Peyer's patch (tissue), 4 donors: ENCODE data around the gene TYMP. TPM values are rescaled to one million over a fixed set of nuclear protein-coding genes. Genes with fewer than 3 reads are reported as not detected.

ENCODE experiments used
- DNase-seq, 3 donors: peaks; one replicate each; pipeline ENCODE4 v3.0.0-alpha.2; 2017 to 2019
- H3K27ac ChIP-seq, 4 donors: fragments of 200-600 bp; sonication (generic); one replicate each; pipeline ENCODE4 v1.5.1; 2016 to 2019
- H3K27me3 ChIP-seq, 2 donors: fragments of 200-600 bp; sonication (generic); one replicate each; pipeline ENCODE4 v1.5.1; 2019
- H3K36me3 ChIP-seq, 3 donors: fragments of 200-600 bp; sonication (generic); one replicate each; pipeline ENCODE4 v1.5.1; 2016 to 2019
- H3K4me1 ChIP-seq, 4 donors: fragments of 200-600 bp; sonication (generic); one replicate each; pipeline ENCODE4 v1.5.1; 2016 to 2019
- H3K4me3 ChIP-seq, 4 donors: fragments of 200-600 bp; sonication (generic); 1 replicate in 3 of 4; 2 replicates in 1 of 4; pipeline ENCODE4 v1.5.1; 2016 to 2019; ENCODE audit warnings: mild to moderate bottlenecking in 1 of 4
- H3K9me3 ChIP-seq, 4 donors: fragments of 200-600 bp; sonication (generic); one replicate each; pipeline ENCODE4 v1.5.1; 2016 to 2019; ENCODE audit warnings: mild to moderate bottlenecking in 1 of 4
- POLR2A ChIP-seq, 2 donors: fragments of 450-650 bp; IDR thresholded peaks; one replicate each; pipeline ENCODE4 v1.5.1; 2017; ENCODE audit warnings: antibody characterized with exemption in 2 of 2, mild to moderate bottlenecking in 2 of 2, moderate library complexity in 2 of 2
- total RNA-seq, 4 donors: library from RNA; depleted of rRNA; stranded (reverse); fragments of >200 nt; gene quantifications; one replicate each; pipeline ENCODE4 v1.1.0, GENCODE V29; 2016
- TF ChIP-seq, protein P1 (sequence below), 6 experiments: fragments of 450-650 bp in 4 of 6; fragments of 200-600 bp in 2 of 6; sonication (generic) in 1 of 6; IDR thresholded peaks; one replicate each; pipeline ENCODE4 v1.5.1; 2017 to 2019; ENCODE audit warnings: antibody characterized with exemption in 6 of 6, mild to moderate bottlenecking in 3 of 6, moderate library complexity in 1 of 6

The TYMP gene
- total RNA-seq, 4 donors from 2014 or later: 53.5 to 93.9 (median 88.3) TPM

DNA sequence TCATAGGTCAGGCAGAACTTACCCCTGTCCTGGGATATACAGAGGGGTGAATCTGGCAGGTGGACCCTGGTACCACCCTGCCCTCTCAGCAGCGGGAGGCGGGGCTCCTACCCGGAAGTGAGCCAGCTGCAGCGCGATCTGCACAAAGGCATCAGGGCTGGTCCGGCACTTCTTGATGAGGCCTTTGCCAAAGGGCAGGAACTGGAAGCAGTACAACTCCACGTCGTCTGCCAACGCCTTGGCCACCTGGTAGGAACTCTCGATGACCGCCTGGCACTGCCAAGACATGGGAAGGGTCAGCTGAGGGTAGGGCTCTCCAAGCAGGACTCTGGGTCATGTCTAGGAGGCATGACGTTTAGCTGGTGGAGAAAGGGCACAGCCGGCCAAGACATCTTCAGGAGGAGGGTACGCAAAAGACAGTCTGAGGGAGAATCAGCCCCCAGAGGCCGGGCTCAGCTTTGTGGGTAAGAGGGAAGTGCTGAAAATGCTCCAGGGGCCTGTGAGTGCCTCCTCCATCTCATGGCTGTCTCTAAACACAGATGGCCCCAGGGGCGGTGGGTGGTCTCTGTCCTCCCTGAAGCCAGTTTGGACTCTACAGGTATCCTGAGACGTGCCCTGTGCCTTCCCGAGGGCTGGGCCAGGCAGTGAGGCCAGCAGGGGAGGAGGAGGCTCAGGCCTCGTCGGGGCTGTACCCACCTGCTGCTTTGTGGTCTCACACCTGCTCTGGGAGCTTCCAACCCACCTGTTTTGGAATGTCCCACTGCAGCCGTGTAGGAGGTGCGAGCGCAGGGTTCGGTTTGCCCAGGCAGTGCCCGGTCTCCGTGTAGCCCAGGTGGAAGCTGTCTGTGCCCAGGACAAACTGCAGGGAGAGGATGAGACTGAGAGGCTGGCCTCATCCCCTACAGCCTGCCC, 41.7 kb upstream of the TYMP start:
- no peak overlapping the region for H3K4me3 ChIP-seq
- peaks cover 0 to 31% (median 0%) of the 10 kb centered on the region in 3 donors for H3K36me3 ChIP-seq
- H3K27me3 ChIP-seq: no peaks in the 10 kb centered on the region
- H3K9me3 ChIP-seq: no peaks in the 10 kb centered on the region
- TF ChIP-seq, protein P1, sequence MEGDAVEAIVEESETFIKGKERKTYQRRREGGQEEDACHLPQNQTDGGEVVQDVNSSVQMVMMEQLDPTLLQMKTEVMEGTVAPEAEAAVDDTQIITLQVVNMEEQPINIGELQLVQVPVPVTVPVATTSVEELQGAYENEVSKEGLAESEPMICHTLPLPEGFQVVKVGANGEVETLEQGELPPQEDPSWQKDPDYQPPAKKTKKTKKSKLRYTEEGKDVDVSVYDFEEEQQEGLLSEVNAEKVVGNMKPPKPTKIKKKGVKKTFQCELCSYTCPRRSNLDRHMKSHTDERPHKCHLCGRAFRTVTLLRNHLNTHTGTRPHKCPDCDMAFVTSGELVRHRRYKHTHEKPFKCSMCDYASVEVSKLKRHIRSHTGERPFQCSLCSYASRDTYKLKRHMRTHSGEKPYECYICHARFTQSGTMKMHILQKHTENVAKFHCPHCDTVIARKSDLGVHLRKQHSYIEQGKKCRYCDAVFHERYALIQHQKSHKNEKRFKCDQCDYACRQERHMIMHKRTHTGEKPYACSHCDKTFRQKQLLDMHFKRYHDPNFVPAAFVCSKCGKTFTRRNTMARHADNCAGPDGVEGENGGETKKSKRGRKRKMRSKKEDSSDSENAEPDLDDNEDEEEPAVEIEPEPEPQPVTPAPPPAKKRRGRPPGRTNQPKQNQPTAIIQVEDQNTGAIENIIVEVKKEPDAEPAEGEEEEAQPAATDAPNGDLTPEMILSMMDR (IDR thresholded peaks at IDR 0.05): no peak
- no peak for TF ChIP-seq POLR2A (IDR thresholded peaks at IDR 0.05)
- H3K27ac ChIP-seq: no peak overlapping the region
- H3K4me1 ChIP-seq: no peaks in the 10 kb centered on the region
- no peak for DNase-seq

DNA sequence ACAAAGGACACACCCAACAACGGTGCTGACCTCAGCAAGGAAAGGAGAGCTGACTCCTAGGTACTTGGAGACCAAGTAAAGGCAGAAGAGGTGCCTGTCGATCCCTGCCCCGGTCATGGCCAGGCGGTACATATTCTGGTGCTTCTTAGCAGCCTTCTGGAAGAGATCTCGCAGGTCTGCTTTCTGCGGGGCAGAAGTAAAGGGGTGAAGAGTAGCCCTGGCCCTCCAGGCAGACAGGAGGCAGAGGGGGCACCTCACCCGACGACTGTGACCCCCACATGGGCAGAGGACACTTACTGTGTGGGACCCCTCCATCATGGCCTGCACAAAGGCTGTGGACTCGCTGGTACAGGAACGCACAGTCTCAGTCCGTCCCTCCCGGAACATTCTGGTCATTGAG, 41.0 kb upstream of the TYMP start:
- H3K4me3 ChIP-seq: no peak overlapping the region
- H3K4me1 ChIP-seq: no peaks in the 10 kb centered on the region
- H3K36me3 ChIP-seq: peaks cover 0 to 31% (median 0%) of the 10 kb centered on the region in 3 donors
- TF ChIP-seq POLR2A (IDR thresholded peaks at IDR 0.05): no peak
- TF ChIP-seq, protein P1 (IDR thresholded peaks at IDR 0.05): no peak
- DNase-seq: no peak
- H3K27ac ChIP-seq: no peak overlapping the region
- H3K9me3 ChIP-seq: no peaks in the 10 kb centered on the region
- H3K27me3 ChIP-seq: no peaks in the 10 kb centered on the region

DNA sequence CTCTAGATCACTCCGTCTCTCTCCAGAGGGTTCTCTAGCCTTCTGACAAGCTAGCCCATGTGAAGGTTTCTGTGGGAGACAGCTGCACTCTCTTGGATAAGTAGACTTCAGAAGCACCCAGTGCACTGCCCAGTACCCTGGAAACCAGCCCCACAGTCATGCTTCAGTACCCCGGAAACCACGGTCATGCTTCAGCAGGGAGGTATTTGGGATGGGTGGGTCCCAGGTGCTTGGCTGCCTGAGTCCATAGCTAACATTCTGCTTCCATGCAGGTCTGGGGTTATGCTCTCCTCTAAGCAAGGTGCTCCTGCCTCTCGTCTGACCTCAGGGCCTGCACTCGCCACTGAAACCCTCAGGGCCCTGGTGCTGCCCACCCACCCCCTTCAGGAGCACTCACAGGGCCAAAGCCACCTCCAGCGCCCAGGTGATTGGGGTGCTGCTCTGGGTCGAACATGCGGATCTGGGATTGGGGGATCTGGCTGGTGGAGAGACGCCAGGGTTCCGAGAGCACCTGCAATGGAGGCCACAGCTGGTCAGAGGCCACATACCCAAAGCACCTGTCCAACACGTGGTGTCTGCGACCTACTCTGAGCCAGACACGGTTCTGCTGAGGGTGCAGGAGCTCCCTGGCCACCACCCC, 40.2 kb upstream of the TYMP start:
- Histone ChIP-seq H3K9me3 (no peaks in the 10 kb centered on the region), H3K4me1 (no peaks in the 10 kb centered on the region), H3K36me3 (peaks cover 0 to 31% (median 0%) of the 10 kb centered on the region in 3 donors), H3K4me3 (no peak overlapping the region), H3K27ac (no peak overlapping the region), H3K27me3 (no peaks in the 10 kb centered on the region)
- no peak for TF ChIP-seq POLR2A (IDR thresholded peaks at IDR 0.05)
- TF ChIP-seq, protein P1 (IDR thresholded peaks at IDR 0.05): no peak
- peak in 1 of 3 donors; percentile 40 for DNase-seq

DNA sequence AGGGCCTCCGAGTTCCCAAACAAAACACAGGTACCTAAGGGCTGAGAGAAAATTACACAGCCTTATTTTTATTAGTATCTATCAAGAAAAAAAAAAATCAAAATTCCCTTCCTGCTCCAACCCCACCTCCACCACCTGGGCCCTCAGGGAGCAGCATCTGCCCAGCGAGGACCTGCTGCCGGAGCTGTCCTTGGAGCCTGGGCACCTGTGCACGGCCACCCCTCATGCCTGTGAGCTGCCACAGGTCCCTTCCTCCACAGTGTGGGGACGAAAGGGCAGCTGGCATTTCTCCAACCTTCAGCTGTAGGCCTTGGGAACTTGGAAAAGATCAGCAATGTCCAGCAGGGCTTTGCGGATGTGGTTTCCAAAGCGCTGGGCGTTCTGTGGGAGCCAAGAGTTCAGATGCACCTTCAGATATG, 39.2 kb upstream of the TYMP start:
- no peak for TF ChIP-seq POLR2A (IDR thresholded peaks at IDR 0.05)
- TF ChIP-seq, protein P1 (IDR thresholded peaks at IDR 0.05): peak in 1 of 6 experiments; percentile 11
- no peaks in the 10 kb centered on the region for H3K4me1 ChIP-seq
- no peaks in the 10 kb centered on the region for H3K27me3 ChIP-seq
- no peaks in the 10 kb centered on the region for H3K9me3 ChIP-seq
- DNase-seq: peak in 2 of 3 donors; percentile 58 to 68
- H3K4me3 ChIP-seq: no peak overlapping the region
- H3K36me3 ChIP-seq: peaks cover 0 to 31% (median 0%) of the 10 kb centered on the region in 3 donors
- H3K27ac ChIP-seq: no peak overlapping the region

DNA sequence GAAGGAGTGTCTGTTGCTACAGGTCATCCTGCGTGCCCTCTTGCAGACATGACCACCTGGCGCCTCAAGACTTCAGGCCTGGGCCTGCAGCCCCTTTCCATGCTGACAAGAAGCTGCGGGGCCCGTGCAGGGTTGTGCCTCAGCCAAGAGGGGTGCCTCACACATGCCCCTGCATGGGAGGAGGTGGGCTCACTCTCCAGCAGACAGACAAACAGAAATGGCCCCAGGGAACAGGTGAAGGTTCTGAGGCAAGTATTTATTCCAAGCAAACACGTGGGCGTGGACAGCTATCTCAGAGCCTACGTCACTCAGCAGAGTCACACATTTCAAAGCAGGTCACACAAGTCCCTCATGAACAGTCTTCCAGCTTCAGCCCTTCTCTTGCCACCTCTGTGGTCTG, 38.8 kb upstream of the TYMP start:
- peaks cover 0 to 31% (median 0%) of the 10 kb centered on the region in 3 donors for H3K36me3 ChIP-seq
- no peak overlapping the region for H3K4me3 ChIP-seq
- peak in 1 of 3 donors; percentile 54 for DNase-seq
- TF ChIP-seq POLR2A (IDR thresholded peaks at IDR 0.05): no peak
- TF ChIP-seq, protein P1 (IDR thresholded peaks at IDR 0.05): no peak
- no peak overlapping the region for H3K27ac ChIP-seq
- H3K4me1 ChIP-seq: peaks cover 0 to 4% (median under 1%) of the 10 kb centered on the region in 4 donors
- H3K9me3 ChIP-seq: no peaks in the 10 kb centered on the region
- H3K27me3 ChIP-seq: no peaks in the 10 kb centered on the region
